ENCODE results near the gene EVX1.

EVX1 gene

DNA sequence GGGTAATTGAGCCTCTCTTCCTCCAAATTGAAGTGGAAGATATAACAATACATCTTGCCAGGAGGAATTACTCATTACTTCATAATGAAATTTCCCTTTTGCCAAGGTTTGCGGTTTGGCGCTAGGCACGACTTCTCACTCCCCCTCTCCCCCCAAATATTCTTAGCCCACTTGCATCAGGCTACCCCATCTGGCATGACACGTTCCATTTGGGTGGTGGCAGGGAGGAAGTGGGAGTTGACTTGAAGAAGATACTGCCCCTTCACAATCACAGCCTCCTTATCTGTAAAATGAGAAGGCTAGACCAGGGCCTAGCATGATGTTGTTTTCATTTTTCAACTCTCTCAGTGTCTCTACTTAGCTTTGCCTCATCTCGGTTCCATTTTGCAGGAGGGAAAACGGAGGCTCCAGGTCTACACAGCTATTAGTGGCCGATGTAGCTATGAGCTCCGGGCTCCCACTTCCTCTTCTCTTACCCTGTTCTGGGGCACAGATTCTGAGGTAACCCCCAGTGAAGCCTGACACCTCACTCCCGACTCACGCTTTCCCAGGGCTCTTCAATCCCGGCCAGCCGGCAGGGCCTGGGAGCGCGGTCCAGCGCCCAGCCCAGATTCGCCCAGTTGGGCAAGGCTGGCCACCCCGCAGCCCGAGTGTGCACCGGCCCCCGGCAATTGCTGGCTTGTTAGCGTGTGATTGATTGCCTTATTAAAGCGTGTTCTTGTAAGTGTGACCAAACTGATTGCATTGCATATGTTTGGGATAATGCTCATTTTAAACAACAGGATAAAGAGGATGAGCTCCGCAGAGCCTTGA lies 6.5 kb downstream of the EVX1 start:
- H3K36me3 ChIP-seq (ENCODE audit: control insufficient read depth, insufficient read depth, low read length), result no peaks in the 10 kb centered on the region
- no peak overlapping the region for H3K4me2 ChIP-seq (ENCODE audit: low read length)
- H3K79me2 ChIP-seq, result no peaks in the 10 kb centered on the region
- H3K4me1 ChIP-seq, result no peaks in the 10 kb centered on the region
- H3K4me3 ChIP-seq (ENCODE audit: low read depth, low read length), result no peak overlapping the region
- no peak overlapping the region for H2AFZ ChIP-seq
- H3K27me3 ChIP-seq (ENCODE audit: control insufficient read depth, insufficient read depth, low read length), result peaks cover 23% of the 10 kb centered on the region
- no peak overlapping the region for H3K27ac ChIP-seq
- H3K9ac ChIP-seq, result no peak overlapping the region
- H3K9me3 ChIP-seq (ENCODE audit: control insufficient read depth, low read length), result no peaks in the 10 kb centered on the region
- TF ChIP-seq, protein P1, sequence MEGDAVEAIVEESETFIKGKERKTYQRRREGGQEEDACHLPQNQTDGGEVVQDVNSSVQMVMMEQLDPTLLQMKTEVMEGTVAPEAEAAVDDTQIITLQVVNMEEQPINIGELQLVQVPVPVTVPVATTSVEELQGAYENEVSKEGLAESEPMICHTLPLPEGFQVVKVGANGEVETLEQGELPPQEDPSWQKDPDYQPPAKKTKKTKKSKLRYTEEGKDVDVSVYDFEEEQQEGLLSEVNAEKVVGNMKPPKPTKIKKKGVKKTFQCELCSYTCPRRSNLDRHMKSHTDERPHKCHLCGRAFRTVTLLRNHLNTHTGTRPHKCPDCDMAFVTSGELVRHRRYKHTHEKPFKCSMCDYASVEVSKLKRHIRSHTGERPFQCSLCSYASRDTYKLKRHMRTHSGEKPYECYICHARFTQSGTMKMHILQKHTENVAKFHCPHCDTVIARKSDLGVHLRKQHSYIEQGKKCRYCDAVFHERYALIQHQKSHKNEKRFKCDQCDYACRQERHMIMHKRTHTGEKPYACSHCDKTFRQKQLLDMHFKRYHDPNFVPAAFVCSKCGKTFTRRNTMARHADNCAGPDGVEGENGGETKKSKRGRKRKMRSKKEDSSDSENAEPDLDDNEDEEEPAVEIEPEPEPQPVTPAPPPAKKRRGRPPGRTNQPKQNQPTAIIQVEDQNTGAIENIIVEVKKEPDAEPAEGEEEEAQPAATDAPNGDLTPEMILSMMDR (IDR thresholded peaks at IDR 0.05), result no peak

- Histone ChIP-seq H3K9ac (no peak overlapping the region), H3K27me3 (ENCODE audit: control insufficient read depth, insufficient read depth, low read length) (peaks cover 16% of the 10 kb centered on the region), H3K9me3 (ENCODE audit: control insufficient read depth, low read length) (no peaks in the 10 kb centered on the region), H2AFZ (no peak overlapping the region), H3K79me2 (no peaks in the 10 kb centered on the region), H3K36me3 (ENCODE audit: control insufficient read depth, insufficient read depth, low read length) (no peaks in the 10 kb centered on the region), H3K4me3 (ENCODE audit: low read depth, low read length) (no peak overlapping the region), H3K4me2 (ENCODE audit: low read length) (no peak overlapping the region), H3K27ac (no peak overlapping the region), H3K4me1 (no peaks in the 10 kb centered on the region)
- TF ChIP-seq, protein P1 (IDR thresholded peaks at IDR 0.05), result no peak
Observed at GRCh38 chr7:27249724-27250556, 7.3 kb downstream of the EVX1 start.

GRCh38 chr7:27250557-27251070 lies 8.0 kb downstream of the EVX1 start:
- H3K4me2 ChIP-seq (ENCODE audit: low read length), result no peak overlapping the region

GRCh38 chr7:27251136-27251651 lies 8.6 kb downstream of the EVX1 start:
- Histone ChIP-seq H3K79me2 (no peaks in the 10 kb centered on the region), H3K36me3 (ENCODE audit: control insufficient read depth, insufficient read depth, low read length) (no peaks in the 10 kb centered on the region), H3K4me3 (ENCODE audit: low read depth, low read length) (no peak overlapping the region), H3K9me3 (ENCODE audit: control insufficient read depth, low read length) (no peaks in the 10 kb centered on the region), H3K4me2 (ENCODE audit: low read length) (no peak overlapping the region), H3K27ac (no peak overlapping the region), H3K4me1 (no peaks in the 10 kb centered on the region), H3K9ac (no peak overlapping the region), H2AFZ (no peak overlapping the region), H3K27me3 (ENCODE audit: control insufficient read depth, insufficient read depth, low read length) (peaks cover 14% of the 10 kb centered on the region)
- TF ChIP-seq, protein P1 (IDR thresholded peaks at IDR 0.05), result no peak

More at GRCh38 chr7:27250557-27251070, 8.0 kb downstream of the EVX1 start:
- Histone ChIP-seq H2AFZ (no peak overlapping the region), H3K4me1 (no peaks in the 10 kb centered on the region), H3K79me2 (no peaks in the 10 kb centered on the region), H3K36me3 (ENCODE audit: control insufficient read depth, insufficient read depth, low read length) (no peaks in the 10 kb centered on the region), H3K9me3 (ENCODE audit: control insufficient read depth, low read length) (no peaks in the 10 kb centered on the region), H3K9ac (no peak overlapping the region), H3K4me3 (ENCODE audit: low read depth, low read length) (no peak overlapping the region), H3K27ac (no peak overlapping the region), H3K27me3 (ENCODE audit: control insufficient read depth, insufficient read depth, low read length) (peaks cover 14% of the 10 kb centered on the region)
- TF ChIP-seq, protein P1 (IDR thresholded peaks at IDR 0.05), result no peak
